IMR-90 (cell line): ENCODE data around the gene HDGFL2.

Experiments used
- BHLHE40 ChIP-seq: fragments of 150-350 bp; IDR thresholded peaks from 2 replicates; pipeline ENCODE4 v1.6.1; 2016; ENCODE audit warnings: mild to moderate bottlenecking, low read depth, low read length
- CHD1 ChIP-seq: IDR thresholded peaks from 2 replicates; pipeline ENCODE4 v1.6.1; 2012; ENCODE audit warnings: low read depth, low read length, improper control_type of control experiment
- FOS ChIP-seq: fragments of 150-350 bp; IDR thresholded peaks from 2 replicates; pipeline ENCODE4 v1.6.1; 2016; ENCODE audit warnings: low read depth, low read length
- POLR2A ChIP-seq: IDR thresholded peaks from 2 replicates; pipeline ENCODE4 v1.6.1; 2012; ENCODE audit warnings: mild to moderate bottlenecking, low read depth, low read length
- SMC3 ChIP-seq: fragments of 150-350 bp; IDR thresholded peaks from 2 replicates; pipeline ENCODE4 v1.6.1; 2016; ENCODE audit warnings: low read depth, mild to moderate bottlenecking, antibody characterized with exemption, low read length, moderate library complexity
- USF2 ChIP-seq: fragments of 150-350 bp; IDR thresholded peaks from 2 replicates; pipeline ENCODE4 v1.6.1; 2017; ENCODE audit warnings: mild to moderate bottlenecking, antibody characterized with exemption, low read length, low read depth
- TF ChIP-seq, protein P1 (sequence below): conservative IDR thresholded peaks from 2 replicates; pipeline ENCODE4 v1.5.1; 2012; ENCODE audit warnings: mild to moderate bottlenecking, low read depth, low read length, improper control_type of control experiment
- TF ChIP-seq, protein P2 (sequence below): fragments of 150-350 bp; IDR thresholded peaks from 2 replicates; pipeline ENCODE4 v1.6.1; 2016; ENCODE audit warnings: low read depth, mild to moderate bottlenecking, low read length, moderate library complexity, borderline replicate concordance

DNA sequence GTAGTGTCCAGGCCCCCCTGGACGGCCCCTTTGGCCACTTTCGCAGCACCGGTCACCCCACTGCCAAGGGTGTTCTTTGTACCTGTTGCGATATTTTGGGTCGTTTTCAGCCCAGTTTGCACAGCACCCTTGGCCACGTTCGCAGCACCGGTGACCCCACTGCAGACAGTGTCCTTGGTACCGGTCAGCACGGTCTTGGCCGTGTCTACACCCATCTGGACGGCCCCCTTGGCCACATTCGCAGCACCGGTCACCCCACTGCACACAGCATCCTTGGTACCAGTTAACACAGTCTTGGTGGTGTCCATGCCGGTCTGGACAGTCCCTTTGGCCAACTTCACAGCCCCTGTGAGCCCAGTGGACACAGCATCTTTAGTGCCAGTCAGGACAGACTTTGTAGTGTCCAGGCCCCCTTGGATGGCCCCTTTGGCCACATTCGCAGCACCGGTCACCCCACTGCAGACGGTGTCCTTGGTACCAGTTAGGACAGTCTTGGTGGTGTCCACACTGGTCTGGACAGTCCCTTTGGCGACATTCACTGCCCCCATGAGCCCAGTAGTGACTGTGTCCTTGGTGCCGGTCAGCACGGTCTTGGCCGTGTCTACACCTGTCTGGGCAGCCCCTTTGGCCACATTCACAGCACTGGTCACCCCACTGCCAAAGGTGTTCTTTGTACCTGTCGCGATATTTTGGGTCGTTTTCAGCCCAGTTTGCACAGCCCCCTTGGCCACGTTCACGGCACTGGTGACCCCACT lies 39.4 kb downstream of the HDGFL2 start:
- TF ChIP-seq, protein P1, sequence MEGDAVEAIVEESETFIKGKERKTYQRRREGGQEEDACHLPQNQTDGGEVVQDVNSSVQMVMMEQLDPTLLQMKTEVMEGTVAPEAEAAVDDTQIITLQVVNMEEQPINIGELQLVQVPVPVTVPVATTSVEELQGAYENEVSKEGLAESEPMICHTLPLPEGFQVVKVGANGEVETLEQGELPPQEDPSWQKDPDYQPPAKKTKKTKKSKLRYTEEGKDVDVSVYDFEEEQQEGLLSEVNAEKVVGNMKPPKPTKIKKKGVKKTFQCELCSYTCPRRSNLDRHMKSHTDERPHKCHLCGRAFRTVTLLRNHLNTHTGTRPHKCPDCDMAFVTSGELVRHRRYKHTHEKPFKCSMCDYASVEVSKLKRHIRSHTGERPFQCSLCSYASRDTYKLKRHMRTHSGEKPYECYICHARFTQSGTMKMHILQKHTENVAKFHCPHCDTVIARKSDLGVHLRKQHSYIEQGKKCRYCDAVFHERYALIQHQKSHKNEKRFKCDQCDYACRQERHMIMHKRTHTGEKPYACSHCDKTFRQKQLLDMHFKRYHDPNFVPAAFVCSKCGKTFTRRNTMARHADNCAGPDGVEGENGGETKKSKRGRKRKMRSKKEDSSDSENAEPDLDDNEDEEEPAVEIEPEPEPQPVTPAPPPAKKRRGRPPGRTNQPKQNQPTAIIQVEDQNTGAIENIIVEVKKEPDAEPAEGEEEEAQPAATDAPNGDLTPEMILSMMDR, result no peak
- TF ChIP-seq POLR2A (no peak), SMC3 (no peak), FOS (no peak), BHLHE40 (no peak), USF2 (no peak), CHD1 (no peak)
- TF ChIP-seq, protein P2, sequence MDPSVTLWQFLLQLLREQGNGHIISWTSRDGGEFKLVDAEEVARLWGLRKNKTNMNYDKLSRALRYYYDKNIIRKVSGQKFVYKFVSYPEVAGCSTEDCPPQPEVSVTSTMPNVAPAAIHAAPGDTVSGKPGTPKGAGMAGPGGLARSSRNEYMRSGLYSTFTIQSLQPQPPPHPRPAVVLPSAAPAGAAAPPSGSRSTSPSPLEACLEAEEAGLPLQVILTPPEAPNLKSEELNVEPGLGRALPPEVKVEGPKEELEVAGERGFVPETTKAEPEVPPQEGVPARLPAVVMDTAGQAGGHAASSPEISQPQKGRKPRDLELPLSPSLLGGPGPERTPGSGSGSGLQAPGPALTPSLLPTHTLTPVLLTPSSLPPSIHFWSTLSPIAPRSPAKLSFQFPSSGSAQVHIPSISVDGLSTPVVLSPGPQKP, result no peak
